NK-92 (cell line): Measurements from ENCODE around the gene ADGB.
"Not testable (repeated sequence)": the region's sequence is repeated elsewhere in the genome, so short reads cannot be mapped to it uniquely, and the experiment has no call there.

ENCODE experiments used
- DNase-seq: peaks from one replicate; lab custom pipeline; 2025; ENCODE audit not compliant: unreplicated experiment; lab: John Stamatoyannopoulos, UW

The ADGB gene

GRCh38 chr6:146741609-146742008, 142.8 kb downstream of the ADGB start:
- DNase-seq, result no peak

GRCh38 chr6:146753306-146753705, 154.5 kb downstream of the ADGB start:
- no peak for DNase-seq

DNA sequence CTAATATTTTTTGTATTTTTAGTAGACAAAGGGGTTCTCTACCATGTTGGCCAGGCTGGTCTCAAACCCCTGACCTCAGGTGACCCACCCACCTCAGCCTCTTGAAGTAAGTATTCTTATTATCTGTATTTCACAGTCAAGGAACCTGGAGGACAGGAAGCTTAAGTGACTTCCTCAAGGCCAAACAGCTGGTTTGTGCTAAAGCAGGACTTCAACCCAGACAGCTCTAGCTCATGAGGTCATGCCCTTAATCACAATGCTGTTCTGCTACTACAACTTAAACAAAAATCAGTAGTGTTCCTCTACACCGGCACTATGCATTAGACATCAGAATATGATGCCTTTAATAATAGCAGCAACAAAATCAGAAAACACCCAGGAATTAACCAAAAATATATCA, 168.9 kb downstream of the ADGB start:
- DNase-seq, result no peak

DNA sequence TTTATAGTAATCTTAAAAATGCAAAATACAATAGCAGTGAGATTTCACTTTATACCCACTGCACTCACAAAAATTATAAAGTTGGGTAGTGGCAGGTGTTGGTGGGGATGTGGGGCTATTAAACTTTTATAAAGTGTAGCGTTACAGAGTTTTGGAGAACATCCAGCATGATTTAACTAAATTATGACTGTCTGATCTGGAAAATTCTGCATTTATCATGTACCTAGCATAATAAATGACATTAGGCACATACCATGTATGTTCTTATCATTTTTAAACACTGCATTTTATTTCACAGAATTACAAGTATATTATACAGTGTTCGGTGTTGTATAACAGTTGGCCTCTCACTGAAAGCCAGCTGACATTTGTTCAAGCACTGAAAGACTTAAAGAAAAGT, 169.9 kb downstream of the ADGB start:
- no peak for DNase-seq

- no peak for DNase-seq
Measured at GRCh38 chr6:146770275-146770964, 171.6 kb downstream of the ADGB start.

- no peak for DNase-seq
Measured at GRCh38 chr6:146770965-146771735, 172.4 kb downstream of the ADGB start.

DNA sequence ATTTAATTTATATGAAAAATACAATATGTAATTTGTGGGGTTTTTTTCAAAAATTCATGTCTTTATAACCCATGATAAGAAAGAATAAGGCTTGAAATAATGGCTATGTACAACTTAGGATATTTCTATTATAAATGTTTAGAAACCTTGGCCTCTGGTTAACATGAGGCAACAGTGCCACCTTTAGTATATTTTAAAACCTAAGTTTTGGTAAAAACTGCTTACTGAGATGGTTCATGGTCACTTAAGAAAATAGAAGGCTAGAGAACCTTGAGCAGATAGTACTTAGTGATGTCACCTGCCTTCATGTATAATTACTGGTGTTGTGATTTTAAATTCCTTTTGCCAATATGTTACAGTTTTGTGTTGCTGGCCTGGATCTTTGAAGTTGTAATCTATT, 176.4 kb downstream of the ADGB start:
- DNase-seq, result no peak

- DNase-seq, result no peak
Measured at GRCh38 chr6:146781836-146782235, 183.1 kb downstream of the ADGB start.

GRCh38 chr6:146785001-146785585, 186.3 kb downstream of the ADGB start:
- no peak for DNase-seq

GRCh38 chr6:146787876-146788508, 189.2 kb downstream of the ADGB start:
- DNase-seq, result no peak

DNA sequence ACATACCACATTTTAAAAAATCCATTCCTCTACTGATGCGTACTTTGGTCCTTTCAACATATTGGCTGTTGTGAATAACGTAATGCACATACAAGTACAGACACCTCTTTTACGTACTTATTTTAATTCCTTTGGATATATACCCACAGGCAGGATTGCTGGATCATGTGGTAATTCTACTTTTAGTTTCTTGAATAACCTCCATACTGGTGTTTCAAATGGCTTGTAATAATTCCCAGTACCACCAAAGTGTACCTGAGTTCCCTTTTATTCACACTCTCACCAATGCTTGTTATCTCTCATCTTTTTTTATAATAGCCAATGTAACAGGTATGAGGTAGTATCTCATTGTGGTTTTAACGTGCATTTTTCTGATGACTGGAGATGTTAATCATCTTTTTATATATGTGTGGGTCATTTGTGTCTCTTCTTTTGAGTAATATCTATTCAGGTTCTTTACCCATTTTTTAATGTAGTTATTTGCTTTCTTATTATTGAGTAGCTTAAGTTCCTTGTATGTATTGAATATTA, 191.9 kb downstream of the ADGB start:
- no peak for DNase-seq

DNA sequence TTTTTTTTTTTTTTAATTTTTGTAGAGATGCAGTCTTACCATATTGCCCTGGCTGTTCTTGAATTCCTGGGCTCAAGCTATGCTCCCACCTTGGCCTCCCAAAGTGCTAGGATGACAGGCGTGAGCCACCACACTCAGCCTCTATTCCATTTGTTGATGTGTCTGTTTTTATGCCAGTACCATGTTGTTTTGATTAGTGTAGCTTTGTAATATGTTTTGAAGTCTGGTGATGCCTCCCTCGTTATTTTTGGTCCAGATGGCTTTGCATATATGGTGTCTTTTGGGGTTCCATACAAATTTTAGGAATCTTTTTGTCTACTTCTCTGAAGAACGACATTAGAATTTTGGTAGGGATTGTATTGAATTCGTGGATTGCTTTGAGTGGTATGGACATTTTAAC, 193.2 kb downstream of the ADGB start:
- no peak for DNase-seq

GRCh38 chr6:146793218-146793617, 194.4 kb downstream of the ADGB start:
- not testable (repeated sequence) for DNase-seq

- no peak for DNase-seq
Measured at GRCh38 chr6:146795479-146796133, 196.8 kb downstream of the ADGB start.

- not testable (repeated sequence) for DNase-seq
Measured at GRCh38 chr6:146803167-146803566, 204.4 kb downstream of the ADGB start.

- no peak for DNase-seq
Measured at GRCh38 chr6:146803601-146804000, 204.8 kb downstream of the ADGB start.

- DNase-seq, result no peak
Measured at GRCh38 chr6:146805546-146806325, 207.0 kb downstream of the ADGB start.

DNA sequence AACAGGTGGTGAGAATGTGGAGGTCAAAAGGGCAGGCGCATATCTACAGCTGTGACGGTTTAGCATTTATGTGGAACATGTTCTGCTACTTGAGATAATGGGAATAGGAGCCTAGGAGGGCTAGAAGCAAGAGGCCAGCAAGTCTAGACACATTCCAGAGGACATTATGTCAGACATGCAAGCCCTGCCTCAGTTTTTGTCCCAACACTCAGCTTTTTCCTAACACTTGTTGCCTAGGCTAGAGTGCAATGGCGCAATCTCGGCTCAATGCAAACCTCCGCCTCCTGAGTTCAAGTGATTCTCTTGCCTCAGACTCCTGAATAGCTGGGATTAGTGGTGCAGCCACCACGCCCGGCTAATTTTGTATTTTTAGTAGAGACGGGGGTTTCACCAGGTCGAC, 210.2 kb downstream of the ADGB start:
- DNase-seq, result not testable (repeated sequence)

- DNase-seq, result not testable (repeated sequence)
Measured at GRCh38 chr6:146812811-146813321, 214.1 kb downstream of the ADGB start.

GRCh38 chr6:146813554-146813953, 214.8 kb downstream of the ADGB start:
- no peak for DNase-seq
